ENCODE data around the gene GDAP2.

GDAP2 gene

GRCh38 chr1:117842408-117843170, 86.8 kb downstream of the GDAP2 start:
- no peak for DNase-seq

- DNase-seq = no peak
Measured at GRCh38 chr1:117841117-117841650, 88.2 kb downstream of the GDAP2 start.

- DNase-seq = no peak
Measured at GRCh38 chr1:117838911-117839310, 90.5 kb downstream of the GDAP2 start.

GRCh38 chr1:117836069-117836468, 93.4 kb downstream of the GDAP2 start:
- no peak for DNase-seq

GRCh38 chr1:117834416-117834815, 95.0 kb downstream of the GDAP2 start:
- DNase-seq = no peak

GRCh38 chr1:117832453-117832852, 97.0 kb downstream of the GDAP2 start:
- no peak for DNase-seq

- no peak for DNase-seq
Measured at GRCh38 chr1:117830222-117830621, 99.2 kb downstream of the GDAP2 start.

- no peak for DNase-seq
Measured at GRCh38 chr1:117828201-117828600, 101.2 kb downstream of the GDAP2 start.

GRCh38 chr1:117826540-117827078, 102.8 kb downstream of the GDAP2 start:
- DNase-seq = no peak

GRCh38 chr1:117826119-117826518, 103.3 kb downstream of the GDAP2 start:
- DNase-seq = no peak

- DNase-seq = no peak
Measured at GRCh38 chr1:117825414-117825813, 104.0 kb downstream of the GDAP2 start.

- DNase-seq = no peak
Measured at GRCh38 chr1:117824616-117825015, 104.8 kb downstream of the GDAP2 start.

GRCh38 chr1:117821774-117822482, 107.5 kb downstream of the GDAP2 start:
- no peak for DNase-seq

- DNase-seq = no peak
Measured at GRCh38 chr1:117821382-117821755, 108.1 kb downstream of the GDAP2 start.

- no peak for DNase-seq
Measured at GRCh38 chr1:117820694-117821381, 108.6 kb downstream of the GDAP2 start.

GRCh38 chr1:117820096-117820495, 109.3 kb downstream of the GDAP2 start:
- DNase-seq = no peak

GRCh38 chr1:117819301-117819700, 110.1 kb downstream of the GDAP2 start:
- no peak for DNase-seq

- no peak for DNase-seq
Measured at GRCh38 chr1:117818456-117818855, 111.0 kb downstream of the GDAP2 start.

- DNase-seq = no peak
Measured at GRCh38 chr1:117817629-117818028, 111.8 kb downstream of the GDAP2 start.

GRCh38 chr1:117815926-117816325, 113.5 kb downstream of the GDAP2 start:
- DNase-seq = no peak

- DNase-seq = no peak
Measured at GRCh38 chr1:117814856-117815797, 114.3 kb downstream of the GDAP2 start.

Measured in right kidney (tissue), 1 donor.